T-helper 1 cell treated with Interleukin-12 subunit alpha and Interleukin-12 subunit beta and Interleukin-4 antibody, amounts not matched to agents 30 ng/mL and 1 ng/mL, for 36 hours (primary cell): ENCODE data around the gene HYOU1. TPM values are rescaled to one million over a fixed set of nuclear protein-coding genes. Genes with fewer than 3 reads are reported as not detected.

Experiments
- intact Hi-C: fragments of 100-400 bp; cut with micrococcal nuclease; formaldehyde crosslinking; loops from one replicate; pipeline ENCODE4 v1.15.1; 2024
- total RNA-seq: library from RNA; stranded (reverse); gene quantifications from 2 replicates; pipeline ENCODE4 v1.2.3, GENCODE V29; 2022

The HYOU1 gene, protein sequence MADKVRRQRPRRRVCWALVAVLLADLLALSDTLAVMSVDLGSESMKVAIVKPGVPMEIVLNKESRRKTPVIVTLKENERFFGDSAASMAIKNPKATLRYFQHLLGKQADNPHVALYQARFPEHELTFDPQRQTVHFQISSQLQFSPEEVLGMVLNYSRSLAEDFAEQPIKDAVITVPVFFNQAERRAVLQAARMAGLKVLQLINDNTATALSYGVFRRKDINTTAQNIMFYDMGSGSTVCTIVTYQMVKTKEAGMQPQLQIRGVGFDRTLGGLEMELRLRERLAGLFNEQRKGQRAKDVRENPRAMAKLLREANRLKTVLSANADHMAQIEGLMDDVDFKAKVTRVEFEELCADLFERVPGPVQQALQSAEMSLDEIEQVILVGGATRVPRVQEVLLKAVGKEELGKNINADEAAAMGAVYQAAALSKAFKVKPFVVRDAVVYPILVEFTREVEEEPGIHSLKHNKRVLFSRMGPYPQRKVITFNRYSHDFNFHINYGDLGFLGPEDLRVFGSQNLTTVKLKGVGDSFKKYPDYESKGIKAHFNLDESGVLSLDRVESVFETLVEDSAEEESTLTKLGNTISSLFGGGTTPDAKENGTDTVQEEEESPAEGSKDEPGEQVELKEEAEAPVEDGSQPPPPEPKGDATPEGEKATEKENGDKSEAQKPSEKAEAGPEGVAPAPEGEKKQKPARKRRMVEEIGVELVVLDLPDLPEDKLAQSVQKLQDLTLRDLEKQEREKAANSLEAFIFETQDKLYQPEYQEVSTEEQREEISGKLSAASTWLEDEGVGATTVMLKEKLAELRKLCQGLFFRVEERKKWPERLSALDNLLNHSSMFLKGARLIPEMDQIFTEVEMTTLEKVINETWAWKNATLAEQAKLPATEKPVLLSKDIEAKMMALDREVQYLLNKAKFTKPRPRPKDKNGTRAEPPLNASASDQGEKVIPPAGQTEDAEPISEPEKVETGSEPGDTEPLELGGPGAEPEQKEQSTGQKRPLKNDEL
- 260 and 261 TPM in 2 replicates for total RNA-seq

DNA sequence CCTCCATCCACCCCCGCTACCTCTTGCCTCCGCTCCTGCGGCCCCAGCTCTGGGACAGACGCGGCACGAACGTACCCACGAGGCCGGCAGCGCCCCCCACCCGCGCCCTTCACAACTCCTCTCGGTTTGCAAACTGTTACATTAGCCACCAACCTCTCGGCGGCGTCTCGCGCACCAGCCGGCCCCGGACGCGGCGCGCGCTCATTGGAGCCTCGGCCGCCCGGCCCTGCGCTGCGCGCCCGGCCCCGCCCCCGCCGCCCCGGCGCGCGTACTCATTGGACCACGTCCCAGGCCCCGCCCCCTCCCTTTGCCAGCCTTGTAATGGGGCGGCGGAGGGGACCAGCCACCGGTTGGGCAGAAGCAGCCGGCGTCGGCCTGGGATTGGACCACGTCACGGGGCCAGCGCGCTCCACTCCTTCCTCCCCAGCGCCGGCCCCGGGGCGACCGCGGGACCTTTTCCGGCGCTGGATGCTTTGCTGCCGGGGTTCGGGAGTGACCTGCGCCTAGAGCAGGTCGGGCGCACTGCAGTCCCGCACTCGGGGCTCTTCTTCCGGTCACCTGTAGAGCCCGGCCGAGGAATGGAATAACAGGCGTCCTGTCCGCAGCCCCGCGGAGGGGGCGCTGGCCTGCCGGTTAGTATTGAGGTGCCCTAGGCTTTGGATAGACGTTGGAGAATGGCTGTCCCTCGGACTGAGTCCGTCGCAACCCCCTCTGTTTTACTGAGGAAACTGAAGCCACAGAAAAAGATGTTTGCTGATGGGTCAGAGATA is at the start of gene HYOU1:
HYOU1 (minus strand) TSS at position 206 of the 770 bp plus-strand sequence. CDS start 1,045 bp downstream, outside the sequence.
- intact Hi-C loops = loop anchor here (1.0 to 5.0 kb wide), 16 partner anchors 10 to 325 kb away; partner anchors contain the start of genes CENATAC, DPAGT1, HINFP and HMBS

DNA sequence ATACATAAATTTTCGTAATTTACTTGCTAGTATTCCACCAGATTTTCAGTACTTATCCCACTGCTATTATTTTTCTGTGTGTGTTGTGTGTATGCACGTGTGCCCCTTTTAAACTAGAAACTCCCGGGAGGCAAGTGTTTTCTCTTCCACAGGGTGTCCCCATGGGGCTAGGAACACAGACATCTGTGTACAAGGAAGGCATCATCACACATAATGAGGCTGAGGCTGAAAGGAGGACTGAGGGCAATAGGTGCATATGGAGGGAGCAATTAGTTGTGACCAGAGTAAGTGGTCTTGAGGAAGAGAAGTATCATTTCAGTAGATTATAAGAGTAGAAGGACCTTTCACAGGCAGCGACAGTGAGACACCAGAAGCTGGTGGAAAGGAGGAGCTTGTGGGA is 46.8 kb upstream of the HYOU1 start:
- intact Hi-C loops = loop anchor here (5.0 kb wide), 2 partner anchors 176 to 666 kb away; partner anchors contain the start of genes BCL9L and KMT2A

- intact Hi-C loops = loop anchor here (5.0 kb wide), 2 partner anchors 176 to 666 kb away; partner anchors contain the start of genes BCL9L and KMT2A
Measured at GRCh38 chr11:119103161-119103664, 46.2 kb upstream of the HYOU1 start.

DNA sequence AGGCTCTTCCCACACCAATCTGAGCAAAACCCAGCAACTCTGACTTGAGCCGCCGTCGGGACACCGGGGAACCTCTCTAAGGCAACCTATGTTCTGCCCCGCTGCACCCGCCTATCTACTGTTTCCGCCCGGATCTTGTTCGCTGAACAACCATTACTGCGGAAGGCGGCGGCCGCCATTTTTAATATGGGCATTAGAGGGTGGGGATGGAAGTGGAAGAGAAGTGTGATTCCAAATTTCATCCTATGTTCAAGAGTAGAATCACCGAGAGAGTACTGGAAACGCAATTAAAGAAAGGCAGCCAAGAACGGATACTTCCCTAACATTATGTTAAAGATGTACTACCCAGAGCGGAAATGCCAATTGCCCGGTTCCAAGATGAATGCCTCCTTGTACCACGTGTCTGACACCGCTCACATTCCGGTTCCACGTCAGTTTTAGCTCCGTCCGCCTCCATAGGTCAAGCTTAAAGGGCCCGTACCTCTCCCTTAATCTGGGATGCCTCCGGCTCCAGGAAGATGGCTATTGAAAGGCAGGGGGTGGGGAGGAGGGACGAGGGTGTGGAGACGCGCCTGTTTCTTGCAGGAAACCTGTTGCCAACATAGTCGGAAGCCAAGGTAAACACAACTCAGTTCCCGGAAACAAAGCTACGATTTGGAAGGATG is 44.9 kb upstream of the HYOU1 start, which contains the start of gene DPAGT1:
DPAGT1 (minus strand) TSS at position 95 of the 665 bp plus-strand sequence. CDS start 198 bp downstream, outside the sequence.
- intact Hi-C loops = loop anchor here (1.0 to 5.0 kb wide), 12 partner anchors 8 to 665 kb away; partner anchors contain the start of genes BCL9L, CENATAC, HINFP and HYOU1

DNA sequence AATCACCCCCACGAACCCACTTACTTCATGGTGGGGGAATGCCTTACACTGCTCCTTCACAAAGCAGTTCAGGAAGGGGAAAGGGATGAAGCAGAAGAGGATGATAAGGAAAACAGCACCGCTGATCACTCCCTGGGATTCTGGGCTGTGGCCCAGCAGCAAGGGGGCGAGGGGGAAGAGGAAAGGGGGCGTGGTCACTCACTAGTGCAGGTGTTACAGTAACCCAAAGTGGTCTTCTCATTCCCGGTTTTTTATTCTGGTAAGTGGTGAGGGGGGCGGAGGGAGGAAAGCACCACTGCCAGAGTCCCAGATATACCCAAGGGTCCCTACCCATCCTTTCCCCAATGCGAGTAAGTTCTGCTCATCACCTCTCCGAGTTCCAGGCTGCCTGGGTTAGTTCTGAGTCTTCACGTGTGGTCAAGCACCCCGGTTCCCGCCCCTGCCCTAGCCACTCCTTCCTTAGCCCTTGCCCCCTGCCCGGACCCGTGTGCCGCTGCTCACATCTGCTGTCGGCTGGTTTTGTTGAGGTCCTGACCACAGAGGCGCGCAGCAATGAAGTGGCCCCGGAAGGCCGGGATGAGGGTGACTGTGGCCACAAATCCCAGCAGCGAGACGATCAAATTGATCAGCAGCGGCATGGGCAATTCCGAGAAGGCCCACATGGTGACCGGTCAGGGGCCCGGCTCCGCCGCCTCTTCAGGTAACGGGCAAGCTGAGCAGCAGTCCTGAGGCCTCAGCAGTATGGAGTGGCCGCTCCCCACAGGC is 44.2 kb upstream of the HYOU1 start:
- intact Hi-C loops = loop anchor here (1.0 to 5.0 kb wide), 7 partner anchors 44 to 664 kb away; partner anchors contain the start of genes BCL9L, CENATAC, HYOU1 and KMT2A

DNA sequence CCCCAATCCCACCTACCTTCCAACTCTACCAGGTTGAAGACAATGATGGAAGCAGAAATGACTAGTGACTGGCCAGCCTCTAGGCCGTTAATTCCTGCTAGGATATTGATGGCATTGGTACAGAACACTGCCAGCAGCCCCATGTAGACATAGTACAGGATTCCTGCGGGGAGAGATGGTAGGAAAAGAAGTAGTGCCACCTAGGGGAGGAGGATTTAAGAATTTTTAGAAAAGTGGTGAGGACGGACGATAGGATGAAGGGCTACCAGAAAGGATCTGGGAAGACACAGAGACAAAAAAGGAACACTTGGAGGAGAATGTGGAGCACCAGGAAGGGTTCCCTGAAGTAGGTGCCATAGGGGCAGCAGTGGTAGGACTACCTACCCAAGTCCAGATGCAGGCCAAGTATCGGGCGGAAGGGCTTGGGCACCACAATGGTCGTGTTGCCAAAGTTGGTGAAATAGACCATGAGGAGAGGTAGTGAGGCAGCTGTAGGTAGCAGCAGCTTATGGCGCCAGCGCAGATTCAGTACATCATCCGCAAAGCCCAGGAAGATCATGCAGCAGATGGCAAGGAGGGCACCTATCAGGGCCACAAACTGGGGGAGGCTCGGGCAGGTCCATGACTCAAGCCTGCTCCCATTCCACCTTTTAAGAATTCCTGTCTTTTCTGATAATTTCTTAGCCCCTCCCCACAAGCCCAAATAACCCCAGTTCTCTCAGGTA is 43.4 kb upstream of the HYOU1 start:
- intact Hi-C loops = loop anchor here (2.0 to 5.0 kb wide), 3 partner anchors 68 to 663 kb away; partner anchors contain the start of genes BCL9L, KMT2A and NLRX1

GRCh38 chr11:119099711-119100110 is 42.7 kb upstream of the HYOU1 start:
- intact Hi-C loops = loop anchor here (2.0 to 5.0 kb wide), 3 partner anchors 69 to 662 kb away; partner anchors contain the start of genes BCL9L, KMT2A and NLRX1

DNA sequence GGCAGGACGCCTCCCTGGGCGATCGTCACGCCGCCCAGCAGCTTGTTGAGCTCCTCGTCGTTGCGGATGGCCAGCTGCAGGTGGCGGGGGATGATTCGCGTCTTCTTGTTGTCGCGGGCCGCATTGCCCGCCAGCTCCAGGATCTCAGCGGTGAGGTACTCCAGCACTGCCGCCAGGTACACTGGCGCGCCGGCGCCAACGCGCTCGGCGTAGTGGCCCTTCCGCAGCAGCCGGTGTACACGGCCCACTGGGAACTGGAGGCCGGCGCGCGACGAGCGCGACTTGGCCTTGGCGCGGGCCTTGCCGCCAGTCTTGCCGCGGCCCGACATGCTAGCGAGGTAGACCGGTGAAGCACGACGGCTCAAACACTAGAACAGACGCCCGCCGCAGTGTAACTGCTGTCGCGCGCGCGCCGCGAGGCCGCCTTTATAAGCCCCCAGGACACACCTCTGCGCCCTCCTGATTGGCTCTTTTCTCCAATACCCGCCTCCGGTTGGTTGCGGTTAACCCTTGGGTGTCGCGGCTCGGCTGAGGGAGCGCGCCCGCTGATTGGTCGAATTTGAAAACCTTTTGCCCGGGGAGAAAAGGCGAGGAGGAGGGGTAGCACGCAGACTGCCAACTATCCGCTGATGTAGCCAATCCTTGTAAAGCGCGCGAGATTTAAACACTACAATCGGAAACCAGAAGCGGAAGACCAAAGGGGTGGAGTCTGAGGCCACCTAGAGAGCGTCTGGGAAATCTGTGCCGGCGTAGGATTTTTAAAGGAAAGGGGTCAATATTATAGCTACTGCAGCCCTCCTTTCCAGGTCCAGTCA is 38.3 kb upstream of the HYOU1 start:
- intact Hi-C loops = loop anchor here (1.0 to 2.0 kb wide), 10 partner anchors 10 to 222 kb away; partner anchors contain the start of genes C2CD2L, HINFP, HYOU1 and MCAM

DNA sequence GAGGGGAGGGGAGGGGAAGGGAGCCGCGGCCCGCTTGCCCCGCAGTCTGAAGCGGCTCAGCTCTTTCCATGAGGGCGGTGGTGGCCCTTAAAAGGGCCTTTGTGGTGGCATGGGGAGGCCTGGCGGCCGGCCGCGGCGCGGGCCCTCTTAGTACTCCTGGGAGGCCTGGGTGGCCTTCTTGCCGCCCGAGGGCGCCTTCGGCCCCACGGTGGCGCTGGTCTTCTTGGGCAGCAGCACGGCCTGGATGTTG is 37.7 kb upstream of the HYOU1 start:
- intact Hi-C loops = loop anchor here (1.0 to 2.0 kb wide), 11 partner anchors 8 to 222 kb away; partner anchors contain the start of genes C2CD2L, HINFP, HYOU1 and MCAM

GRCh38 chr11:119093942-119094815 is 37.2 kb upstream of the HYOU1 start:
- intact Hi-C loops = loop anchor here (1.0 to 2.0 kb wide), 2 partner anchors 8 to 223 kb away; partner anchors contain the start of gene MCAM

- intact Hi-C loops = no loop called here
Measured at GRCh38 chr11:119092880-119093842, 36.2 kb upstream of the HYOU1 start.

GRCh38 chr11:119091966-119092879 is 35.2 kb upstream of the HYOU1 start:
- intact Hi-C loops = no loop called here

- intact Hi-C loops = no loop called here
Measured at GRCh38 chr11:119091178-119091577, 34.2 kb upstream of the HYOU1 start.

DNA sequence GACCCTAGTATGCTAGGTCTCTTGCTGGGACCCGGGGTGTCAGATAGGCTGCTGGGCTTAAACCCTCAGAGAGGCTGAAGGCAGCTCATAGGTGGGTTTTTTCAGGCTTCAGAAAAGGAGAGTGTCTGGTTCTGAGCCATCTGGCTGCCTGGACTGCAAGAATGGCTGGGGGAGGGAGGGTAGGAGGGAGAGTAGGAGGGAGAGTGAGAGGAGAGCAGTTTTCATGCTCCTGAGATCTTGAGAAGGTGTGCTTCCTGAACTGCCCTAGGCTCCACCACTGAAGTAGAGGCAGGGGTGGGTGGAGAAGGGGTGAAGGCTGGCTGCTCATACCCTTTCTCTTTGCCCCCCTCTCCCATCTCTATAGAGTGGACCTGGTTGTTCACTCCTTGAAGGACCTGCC is 32.3 kb upstream of the HYOU1 start:
- intact Hi-C loops = no loop called here
